ENCODE results near the gene LMAN2.
"Not testable (repeated sequence)": the region's sequence is repeated elsewhere in the genome, so short reads cannot be mapped to it uniquely, and the experiment has no call there.

Gene LMAN2

GRCh38 chr5:177307544-177308363 lies 43.7 kb downstream of the LMAN2 start:
- DNase-seq (ENCODE audit: low read depth in 3 of 3, low spot score in 1 of 3) = no peak

DNA sequence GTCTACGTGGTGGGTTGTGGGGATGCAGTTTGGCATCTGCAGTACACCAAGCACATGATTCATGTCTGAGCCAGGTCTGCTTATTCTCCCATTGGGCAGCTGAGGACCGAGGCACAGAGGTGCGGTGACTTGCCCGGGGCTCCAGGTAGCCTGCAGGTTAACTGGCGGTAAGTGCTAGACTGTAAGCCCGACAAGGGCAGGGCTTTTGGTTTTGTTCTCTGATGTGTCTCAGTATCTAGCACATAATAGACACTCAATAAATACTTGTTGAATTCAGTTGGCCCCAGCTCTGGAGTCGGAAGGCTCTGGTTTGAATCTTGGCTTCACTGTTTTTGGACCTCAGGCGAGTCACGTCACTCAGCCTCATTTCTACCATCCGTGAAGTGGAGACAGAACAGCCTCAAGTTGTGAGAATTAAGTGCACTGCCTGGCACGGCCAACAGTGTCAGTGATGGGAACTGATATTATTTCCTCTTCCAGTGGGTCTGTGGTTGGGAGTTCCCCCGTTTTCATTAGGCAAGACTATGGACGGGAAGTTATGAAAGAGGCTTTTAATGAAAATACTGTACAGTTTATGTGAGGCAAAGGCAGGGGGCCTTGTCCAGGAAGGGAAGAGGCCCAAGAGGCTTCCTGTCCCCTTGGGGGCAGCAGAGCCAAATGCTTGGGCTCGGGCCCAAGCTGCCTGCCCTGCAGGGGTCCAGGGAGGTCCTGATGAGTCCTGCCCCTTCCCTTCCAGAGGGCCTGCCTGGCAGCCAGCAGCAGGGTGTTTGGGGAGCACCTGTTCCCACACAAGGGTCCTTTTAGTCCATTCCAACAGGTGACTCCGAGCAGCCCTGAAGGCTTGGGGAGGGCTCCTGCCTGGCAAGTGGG lies 44.6 kb downstream of the LMAN2 start:
- DNase-seq (ENCODE audit: low read depth in 3 of 3, low spot score in 1 of 3) = no peak

GRCh38 chr5:177306103-177306640 lies 45.3 kb downstream of the LMAN2 start:
- not testable (repeated sequence) for DNase-seq (ENCODE audit: low read depth in 3 of 3, low spot score in 1 of 3)

DNA sequence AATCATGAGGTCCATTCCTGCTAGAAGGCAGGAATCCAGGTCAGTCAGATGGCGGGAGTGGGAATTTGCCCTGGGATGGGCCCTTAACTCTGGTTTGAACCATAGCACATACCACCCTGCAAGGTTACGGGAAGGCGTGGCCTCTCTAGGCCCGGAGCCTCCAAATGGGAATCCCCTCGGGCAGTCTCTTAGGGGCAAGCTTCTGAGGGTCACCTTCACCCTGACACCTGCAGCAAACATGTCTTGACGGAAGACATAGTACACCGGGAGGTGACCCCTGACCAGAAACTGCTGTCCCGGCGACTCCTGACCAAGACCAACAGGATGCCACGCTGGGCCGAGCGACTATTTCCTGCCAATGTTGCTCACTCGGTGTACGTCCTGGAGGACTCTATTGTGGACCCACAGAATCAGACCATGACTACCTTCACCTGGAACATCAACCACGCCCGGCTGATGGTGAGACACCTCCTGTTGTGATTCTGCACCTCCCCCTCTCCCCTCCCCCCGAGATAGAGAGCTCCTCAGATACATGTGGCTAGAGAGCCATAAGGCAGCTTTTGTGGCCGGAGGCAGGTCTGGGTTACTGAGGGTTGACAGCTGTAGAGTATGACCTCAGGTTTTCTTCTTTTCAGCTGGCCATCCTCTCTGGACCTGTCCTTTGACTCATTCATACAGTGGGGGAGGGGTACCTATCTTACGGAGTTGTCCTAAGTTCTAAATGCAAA lies 46.9 kb downstream of the LMAN2 start:
- no peak for DNase-seq (ENCODE audit: low read depth in 3 of 3, low spot score in 1 of 3)

GRCh38 chr5:177303925-177304391 lies 47.5 kb downstream of the LMAN2 start:
- no peak for DNase-seq (ENCODE audit: low read depth in 3 of 3, low spot score in 1 of 3)

DNA sequence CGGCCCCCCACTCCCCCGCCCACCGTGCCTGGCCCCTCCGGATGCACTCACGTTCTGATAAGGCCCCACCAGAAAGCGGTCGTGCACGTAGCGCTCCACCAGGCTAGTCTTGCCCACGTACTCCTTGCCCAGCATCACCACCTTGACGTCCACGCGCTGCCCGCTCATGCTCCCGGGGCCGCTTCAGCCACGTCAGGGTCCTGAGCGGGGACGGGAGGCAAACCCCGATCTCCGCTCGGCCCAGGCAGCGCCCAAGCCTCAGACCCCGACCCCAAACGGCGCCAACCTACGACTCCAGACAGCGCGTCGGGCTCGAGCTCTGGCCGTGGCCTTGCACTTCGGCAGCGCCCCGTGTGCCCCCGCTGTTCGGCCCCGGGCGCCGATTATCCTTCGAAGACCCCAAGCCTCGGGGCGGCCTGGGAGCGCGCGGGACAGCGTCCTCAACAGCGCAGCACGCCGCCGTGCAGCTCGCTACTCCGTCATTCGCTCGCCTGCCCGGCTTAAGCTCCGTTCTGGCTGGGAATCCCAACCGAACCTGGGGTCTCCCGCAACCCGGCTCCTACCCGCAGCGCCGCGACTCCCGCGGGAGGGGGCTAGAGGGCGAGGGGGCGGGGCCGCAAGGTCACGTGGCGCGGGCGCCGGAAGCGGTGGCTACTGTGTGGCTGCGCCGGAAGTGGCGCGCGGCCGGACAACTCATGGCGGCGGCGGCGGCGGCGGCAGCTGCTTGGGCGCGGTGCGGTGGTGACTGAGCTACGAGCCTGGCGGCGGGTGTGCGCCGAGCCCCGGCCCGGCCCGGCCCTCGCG lies 48.1 kb downstream of the LMAN2 start, which contains the start of the genes PRELID1 and RAB24:
Gene PRELID1, plus strand, starts transcription at position 679 of the 804 bp plus-strand sequence. CDS start 187 bp downstream, outside the sequence.
Gene RAB24, minus strand, starts transcription at position 599 of the 804 bp plus-strand sequence. Its CDS starts 431 bp downstream, at position 168.
- peak; percentile 63 to 87 (median 76) for DNase-seq (ENCODE audit: low read depth in 3 of 3, low spot score in 1 of 3)

- DNase-seq (ENCODE audit: low read depth in 3 of 3, low spot score in 1 of 3) = no peak
Observed at GRCh38 chr5:177302354-177303110, 48.9 kb downstream of the LMAN2 start.

- no peak for DNase-seq (ENCODE audit: low read depth in 3 of 3, low spot score in 1 of 3)
Observed at GRCh38 chr5:177301503-177302165, 49.8 kb downstream of the LMAN2 start.

GRCh38 chr5:177300951-177301350 lies 50.5 kb downstream of the LMAN2 start:
- no peak for DNase-seq (ENCODE audit: low read depth in 3 of 3, low spot score in 1 of 3)

GRCh38 chr5:177300236-177300880 lies 51.1 kb downstream of the LMAN2 start:
- no peak for DNase-seq (ENCODE audit: low read depth in 3 of 3, low spot score in 1 of 3)

DNA sequence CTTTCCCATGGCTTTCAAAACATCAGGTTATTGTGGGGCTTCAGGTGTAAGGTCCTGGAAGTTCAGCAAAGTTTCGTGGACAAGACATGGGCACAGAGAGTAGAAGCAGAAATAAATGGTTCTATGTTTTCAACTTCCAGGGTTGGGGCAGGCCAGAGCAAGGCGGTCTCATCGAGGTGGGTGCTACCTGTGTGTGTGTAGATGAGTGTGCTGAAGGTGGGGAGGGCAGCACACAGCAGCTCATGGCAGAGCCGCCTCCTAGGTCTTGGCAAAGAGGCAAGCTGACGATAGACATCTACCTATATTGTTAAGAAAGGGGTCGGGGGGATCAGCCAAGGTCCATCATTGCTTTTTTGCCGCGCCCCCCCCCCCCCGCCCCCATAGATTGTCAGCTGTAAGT lies 51.8 kb downstream of the LMAN2 start:
- DNase-seq (ENCODE audit: low read depth in 3 of 3, low spot score in 1 of 3) = no peak

- DNase-seq (ENCODE audit: low read depth in 3 of 3, low spot score in 1 of 3) = no peak
Observed at GRCh38 chr5:177297922-177298321, 53.5 kb downstream of the LMAN2 start.

DNA sequence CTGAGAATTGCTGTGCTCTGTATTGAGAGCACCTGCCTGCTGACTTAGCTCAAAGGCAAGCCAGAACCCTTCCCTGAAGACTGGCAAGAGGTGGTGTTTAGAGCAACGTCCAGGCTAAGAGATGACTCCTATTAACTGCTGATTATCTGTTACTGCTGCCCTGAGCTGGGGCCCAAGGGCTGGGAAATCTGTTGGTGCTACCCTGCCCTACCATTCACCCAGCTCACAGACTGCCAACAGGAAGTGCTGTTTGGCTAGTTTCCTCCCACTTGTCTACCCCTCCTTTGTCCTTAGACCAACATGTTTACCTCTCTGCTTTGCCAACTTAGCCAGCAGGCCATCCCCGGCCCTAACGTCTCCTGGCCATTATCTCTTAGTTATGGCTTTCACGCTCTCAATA lies 54.9 kb downstream of the LMAN2 start:
- no peak for DNase-seq (ENCODE audit: low read depth in 3 of 3, low spot score in 1 of 3)

- DNase-seq (ENCODE audit: low read depth in 3 of 3, low spot score in 1 of 3) = no peak
Observed at GRCh38 chr5:177295924-177296323, 55.5 kb downstream of the LMAN2 start.

DNA sequence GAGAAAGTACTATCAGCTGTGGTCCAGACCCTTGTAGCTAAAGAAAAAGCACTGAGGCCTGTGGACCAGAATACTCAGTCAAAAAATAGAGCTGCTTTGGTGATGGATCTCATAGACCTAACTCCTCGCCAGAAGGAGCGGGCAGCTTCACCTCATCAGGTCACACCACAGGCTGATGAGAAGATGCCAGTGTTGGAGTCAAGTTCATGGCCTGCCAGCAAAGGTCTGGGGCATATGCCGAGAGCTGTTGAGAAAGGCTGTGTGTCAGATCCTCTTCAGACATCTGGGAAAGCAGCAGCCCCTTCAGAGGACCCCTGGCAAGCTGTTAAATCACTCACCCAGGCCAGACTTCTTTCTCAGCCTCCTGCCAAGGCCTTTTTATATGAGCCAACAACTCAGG lies 56.8 kb downstream of the LMAN2 start:
- no peak for DNase-seq (ENCODE audit: low read depth in 3 of 3, low spot score in 1 of 3)

- no peak for DNase-seq (ENCODE audit: low read depth in 3 of 3, low spot score in 1 of 3)
Observed at GRCh38 chr5:177293819-177294581, 57.5 kb downstream of the LMAN2 start.

DNA sequence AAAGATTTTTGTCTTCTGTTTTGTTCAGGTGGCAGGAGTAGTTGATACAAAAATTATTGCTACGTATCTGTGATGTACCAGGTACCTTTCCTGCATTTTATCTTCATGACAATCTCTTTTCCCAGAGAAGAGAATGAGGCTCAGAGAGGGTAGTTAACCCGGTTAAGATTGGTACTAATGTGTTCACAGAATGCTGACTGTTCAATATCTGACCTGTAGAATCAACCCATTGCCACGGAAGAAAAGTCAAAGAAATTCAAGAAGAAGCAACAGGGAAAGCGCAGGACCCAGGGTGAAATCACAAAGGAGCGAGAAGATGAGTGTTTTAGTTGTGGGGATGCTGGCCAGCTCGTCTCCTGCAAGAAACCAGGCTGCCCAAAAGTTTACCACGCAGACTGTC lies 59.7 kb downstream of the LMAN2 start:
- DNase-seq (ENCODE audit: low read depth in 3 of 3, low spot score in 1 of 3) = no peak

Measured in stimulated activated CD4-positive, alpha-beta T cell treated with anti-CD3 and anti-CD28 coated beads, TNF-alpha, amount 100 ng/mL, for 1 hour (primary cell).